ENCODE measurements around the gene SH3PXD2B. TPM values are rescaled to one million over a fixed set of nuclear protein-coding genes. Genes with fewer than 3 reads are reported as not detected.
"Not testable (repeated sequence)": the region's sequence is repeated elsewhere in the genome, so short reads cannot be mapped to it uniquely, and the experiment has no call there.

The SH3PXD2B gene
- total RNA-seq, 1 donor = 46.7 TPM

- no peak for TF ChIP-seq CTCF (IDR thresholded peaks at IDR 0.05; ENCODE audit: insufficient read depth, low read length)
- DNase-seq (ENCODE audit: low read depth) = no peak
- H3K4me3 ChIP-seq (ENCODE audit: low read depth, low read length) = no peak overlapping the region
These were observed 103.8 kb downstream of the SH3PXD2B start for GRCh38 chr5:172350212-172351181.

GRCh38 chr5:172348733-172349132 is 105.6 kb downstream of the SH3PXD2B start:
- not testable (repeated sequence) for H3K4me3 ChIP-seq (ENCODE audit: low read depth, low read length); DNase-seq (ENCODE audit: low read depth)

GRCh38 chr5:172348084-172348483 is 106.2 kb downstream of the SH3PXD2B start:
- no peak overlapping the region for H3K4me3 ChIP-seq (ENCODE audit: low read depth, low read length)
- no peak for TF ChIP-seq CTCF (IDR thresholded peaks at IDR 0.05; ENCODE audit: insufficient read depth, low read length)
- no peak for DNase-seq (ENCODE audit: low read depth)

- TF ChIP-seq CTCF (IDR thresholded peaks at IDR 0.05; ENCODE audit: insufficient read depth, low read length) = no peak
- peak; percentile 32 for DNase-seq (ENCODE audit: low read depth)
- H3K4me3 ChIP-seq (ENCODE audit: low read depth, low read length) = no peak overlapping the region
These were observed 106.8 kb downstream of the SH3PXD2B start for GRCh38 chr5:172347496-172348052.

- TF ChIP-seq CTCF (IDR thresholded peaks at IDR 0.05; ENCODE audit: insufficient read depth, low read length) = no peak
- H3K4me3 ChIP-seq (ENCODE audit: low read depth, low read length) = no peak overlapping the region
- DNase-seq (ENCODE audit: low read depth) = no peak
These were observed 108.4 kb downstream of the SH3PXD2B start for GRCh38 chr5:172345881-172346280.

- DNase-seq (ENCODE audit: low read depth) = no peak
- no peak for TF ChIP-seq CTCF (IDR thresholded peaks at IDR 0.05; ENCODE audit: insufficient read depth, low read length)
- H3K4me3 ChIP-seq (ENCODE audit: low read depth, low read length) = no peak overlapping the region
These were observed 109.4 kb downstream of the SH3PXD2B start for GRCh38 chr5:172344855-172345409.

- TF ChIP-seq CTCF (IDR thresholded peaks at IDR 0.05; ENCODE audit: insufficient read depth, low read length) = no peak
- no peak for DNase-seq (ENCODE audit: low read depth)
- no peak overlapping the region for H3K4me3 ChIP-seq (ENCODE audit: low read depth, low read length)
These were observed 110.6 kb downstream of the SH3PXD2B start for GRCh38 chr5:172343741-172344140.
